A673 (cell line): ENCODE results near the gene RFXAP.

Experiments used
- EZH2 ChIP-seq: fragments of 200-600 bp; sonication (generic); IDR thresholded peaks from 2 replicates; pipeline ENCODE4 v1.6.1; 2017; ENCODE audit warnings: borderline replicate concordance, low read depth, mild to moderate bottlenecking, mixed read lengths, antibody characterized with exemption, low read length; ENCODE audit not compliant: poor library complexity, severe bottlenecking
- TF ChIP-seq, protein P1 (sequence below): fragments of 300-800, 200-600 bp; sonication (generic); conservative IDR thresholded peaks from 2 replicates; pipeline ENCODE4 v1.5.1; 2017; ENCODE audit warnings: low read depth, mild to moderate bottlenecking, antibody characterized with exemption, low read length, moderate library complexity, mixed read lengths

DNA sequence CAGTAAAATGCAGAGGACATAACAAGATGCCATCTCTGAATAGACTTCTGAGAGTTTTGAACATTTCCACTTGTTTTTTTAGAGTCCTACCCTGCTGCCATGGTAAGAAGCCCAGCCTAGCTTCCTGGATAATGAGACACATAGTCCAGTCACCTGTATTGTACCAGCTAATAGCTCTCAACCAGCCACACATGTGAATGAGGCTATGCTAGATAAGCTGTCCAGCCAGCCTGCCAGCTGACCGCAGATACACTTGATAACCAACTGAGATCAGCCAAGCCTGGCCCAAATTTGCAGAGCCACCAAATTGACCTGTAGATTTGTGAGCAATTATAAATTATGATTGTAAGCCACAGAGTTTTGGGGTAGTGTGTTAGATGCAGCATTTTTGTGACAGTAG lies 10.7 kb downstream of the RFXAP start:
- TF ChIP-seq, protein P1, sequence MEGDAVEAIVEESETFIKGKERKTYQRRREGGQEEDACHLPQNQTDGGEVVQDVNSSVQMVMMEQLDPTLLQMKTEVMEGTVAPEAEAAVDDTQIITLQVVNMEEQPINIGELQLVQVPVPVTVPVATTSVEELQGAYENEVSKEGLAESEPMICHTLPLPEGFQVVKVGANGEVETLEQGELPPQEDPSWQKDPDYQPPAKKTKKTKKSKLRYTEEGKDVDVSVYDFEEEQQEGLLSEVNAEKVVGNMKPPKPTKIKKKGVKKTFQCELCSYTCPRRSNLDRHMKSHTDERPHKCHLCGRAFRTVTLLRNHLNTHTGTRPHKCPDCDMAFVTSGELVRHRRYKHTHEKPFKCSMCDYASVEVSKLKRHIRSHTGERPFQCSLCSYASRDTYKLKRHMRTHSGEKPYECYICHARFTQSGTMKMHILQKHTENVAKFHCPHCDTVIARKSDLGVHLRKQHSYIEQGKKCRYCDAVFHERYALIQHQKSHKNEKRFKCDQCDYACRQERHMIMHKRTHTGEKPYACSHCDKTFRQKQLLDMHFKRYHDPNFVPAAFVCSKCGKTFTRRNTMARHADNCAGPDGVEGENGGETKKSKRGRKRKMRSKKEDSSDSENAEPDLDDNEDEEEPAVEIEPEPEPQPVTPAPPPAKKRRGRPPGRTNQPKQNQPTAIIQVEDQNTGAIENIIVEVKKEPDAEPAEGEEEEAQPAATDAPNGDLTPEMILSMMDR, result no peak
- no peak for TF ChIP-seq EZH2
